ENCODE results near the gene FMR1NB. TPM values are rescaled to one million over a fixed set of nuclear protein-coding genes. Genes with fewer than 3 reads are reported as not detected.

FMR1NB gene
- total and polyA plus RNA-seq, 2 of the 4 experiments (the other 2 are of a cell fraction), result not detected

- Histone ChIP-seq H3K27me3 (ENCODE audit: control insufficient read depth, insufficient read depth, low read length) (no peaks in the 10 kb centered on the region), H3K23ac (ENCODE audit: low read depth, low read length) (no peak overlapping the region), H2BK15ac (ENCODE audit: low read depth, low read length) (no peak overlapping the region), H4K8ac (ENCODE audit: low read depth in 2 of 2, low read length in 2 of 2) (no peak overlapping the region), H4K20me1 (ENCODE audit: insufficient read depth, low read length) (no peaks in the 10 kb centered on the region), H2BK5ac (ENCODE audit: low read depth, low read length, poor library complexity, severe bottlenecking) (no peak overlapping the region), H2AFZ (replicated peaks; ENCODE audit: low read length, poor library complexity) (no peak overlapping the region), H3K18ac (ENCODE audit: low read depth, low read length) (no peak overlapping the region), H3K4me1 (ENCODE audit: control insufficient read depth, insufficient read depth, low read length) (no peaks in the 10 kb centered on the region), H2AK5ac (ENCODE audit: low read depth, low read length) (no peak overlapping the region), H3K4ac (ENCODE audit: low read depth, low read length) (no peak overlapping the region), H2AK9ac (replicated peaks; ENCODE audit: low read depth, low read length, poor library complexity) (no peak overlapping the region), H4K91ac (ENCODE audit: insufficient read depth, low read depth, low read length) (no peak overlapping the region), H2BK20ac (ENCODE audit: low read depth, low read length) (no peak overlapping the region), H3K9ac (ENCODE audit: low read depth, low read length) (no peak overlapping the region), H3K4me3 (ENCODE audit: insufficient read depth, low read depth, low read length) (no peak overlapping the region), H3K4me2 (ENCODE audit: low read depth, low read length) (no peak overlapping the region), H3K14ac (replicated peaks; ENCODE audit: low read depth, low read length) (no peak overlapping the region), H3K9me1 (ENCODE audit: insufficient read depth, low read length) (no peaks in the 10 kb centered on the region), H3K79me1 (ENCODE audit: low read depth in 1 of 2, low read length in 2 of 2) (no peaks in the 10 kb centered on the region), H3K56ac (ENCODE audit: extremely low read depth, insufficient read depth, low read length) (no peak overlapping the region), H3K9me3 (ENCODE audit: control insufficient read depth, insufficient read depth, low read length) (peaks cover 4% of the 10 kb centered on the region; the same call in 1 of the 2 replicates), H2BK120ac (ENCODE audit: low read depth, low read length) (no peak overlapping the region), H4K5ac (ENCODE audit: low read depth, low read length) (no peak overlapping the region), H3K36me3 (ENCODE audit: control insufficient read depth, insufficient read depth, low read length) (no peaks in the 10 kb centered on the region), H3K27ac (ENCODE audit: insufficient read depth, low read length) (no peak overlapping the region)
- no TSS peak for BruUV-seq (replicated peaks)
- CTCF ChIA-PET, result no interaction called here
- TF ChIP-seq NFE2L2 (IDR thresholded peaks at IDR 0.05; ENCODE audit: low read depth, low read length) (no peak), FOS (IDR thresholded peaks at IDR 0.05; ENCODE audit: low read depth, low read length) (no peak), SMC3 (IDR thresholded peaks at IDR 0.05; ENCODE audit: low read depth, low read length) (no peak), CHD1 (IDR thresholded peaks at IDR 0.05; ENCODE audit: low read depth, low read length) (no peak)
- DNase-seq (no peak), ATAC-seq (ENCODE audit: low read depth) (no peak)
- intact Hi-C loops (cut with micrococcal nuclease), result no loop called here
- in situ Hi-C loops (cut with MboI; ENCODE audit: low sequenced_read_pairs), result no loop called here
- WGBS, 2 experiments (ENCODE audit: extremely low coverage in 2 of 2, insufficient read length in 1 of 2), result no CpG with 5 or more reads among the region's 6 CpGs
- dilution Hi-C loops (cut with HindIII; ENCODE audit: low sequenced_read_pairs, unreplicated experiment), result no loop called here
- POLR2A ChIA-PET (ENCODE audit: unreplicated experiment), result no interaction called here
Observed at GRCh38 chrX:148069759-148070503, 88.8 kb downstream of the FMR1NB start.

Data from IMR-90 (cell line).